Coronary artery (tissue), 2 donors: ENCODE measurements around the gene S1PR3.

Source experiments
- DNase-seq: peaks from one replicate; pipeline ENCODE4 v3.0.0-alpha.2; 2017; ENCODE audit warnings: low spot score
- H3K27ac ChIP-seq, 2 donors: fragments of 200-600 bp; sonication (generic); one replicate each; pipeline ENCODE4 v1.5.1; 2016 to 2019
- H3K4me3 ChIP-seq: fragments of 200-600 bp; sonication (generic); 2 replicates; pipeline ENCODE4 v1.5.1; 2016; ENCODE audit warnings: mild to moderate bottlenecking, moderate library complexity
- TF ChIP-seq, protein P1 (sequence below): fragments of 200-600 bp; sonication (generic); IDR thresholded peaks from one replicate; pipeline ENCODE4 v1.5.1; 2019; ENCODE audit warnings: antibody characterized with exemption

S1PR3 gene

DNA sequence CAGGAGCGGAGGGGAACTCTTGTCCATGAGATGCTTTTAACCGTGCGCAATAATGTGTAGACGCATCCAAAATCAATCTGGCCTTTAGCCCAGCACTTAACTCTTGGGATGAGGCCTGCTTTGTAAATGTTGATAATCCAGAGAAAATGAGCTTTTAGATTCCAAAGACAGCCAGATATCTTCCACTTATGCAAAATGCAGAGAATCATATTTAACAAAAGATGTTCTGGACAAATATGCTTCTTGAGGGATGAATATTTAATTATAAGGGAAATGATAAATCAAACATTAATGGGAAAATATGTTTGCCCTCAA, 5.6 kb downstream of the S1PR3 start:
- TF ChIP-seq, protein P1, sequence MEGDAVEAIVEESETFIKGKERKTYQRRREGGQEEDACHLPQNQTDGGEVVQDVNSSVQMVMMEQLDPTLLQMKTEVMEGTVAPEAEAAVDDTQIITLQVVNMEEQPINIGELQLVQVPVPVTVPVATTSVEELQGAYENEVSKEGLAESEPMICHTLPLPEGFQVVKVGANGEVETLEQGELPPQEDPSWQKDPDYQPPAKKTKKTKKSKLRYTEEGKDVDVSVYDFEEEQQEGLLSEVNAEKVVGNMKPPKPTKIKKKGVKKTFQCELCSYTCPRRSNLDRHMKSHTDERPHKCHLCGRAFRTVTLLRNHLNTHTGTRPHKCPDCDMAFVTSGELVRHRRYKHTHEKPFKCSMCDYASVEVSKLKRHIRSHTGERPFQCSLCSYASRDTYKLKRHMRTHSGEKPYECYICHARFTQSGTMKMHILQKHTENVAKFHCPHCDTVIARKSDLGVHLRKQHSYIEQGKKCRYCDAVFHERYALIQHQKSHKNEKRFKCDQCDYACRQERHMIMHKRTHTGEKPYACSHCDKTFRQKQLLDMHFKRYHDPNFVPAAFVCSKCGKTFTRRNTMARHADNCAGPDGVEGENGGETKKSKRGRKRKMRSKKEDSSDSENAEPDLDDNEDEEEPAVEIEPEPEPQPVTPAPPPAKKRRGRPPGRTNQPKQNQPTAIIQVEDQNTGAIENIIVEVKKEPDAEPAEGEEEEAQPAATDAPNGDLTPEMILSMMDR = no peak
- no peak for DNase-seq
- Histone ChIP-seq H3K27ac (peak overlapping the region in 1 of 2 donors; percentile 57), H3K4me3 (peak overlapping the region; percentile 99)

- peak overlapping the region; percentile 68 to 70 for H3K27ac ChIP-seq
- H3K4me3 ChIP-seq = peak overlapping the region; percentile 20
- DNase-seq = peak; percentile 64
- TF ChIP-seq, protein P1 = no peak
Observed at GRCh38 chr9:88997646-88998045, 6.4 kb downstream of the S1PR3 start.

GRCh38 chr9:88998503-88998902, 7.2 kb downstream of the S1PR3 start:
- peak overlapping the region; percentile 68 to 70 for H3K27ac ChIP-seq
- H3K4me3 ChIP-seq = peak overlapping the region; percentile 21
- DNase-seq = no peak
- TF ChIP-seq, protein P1 = no peak

DNA sequence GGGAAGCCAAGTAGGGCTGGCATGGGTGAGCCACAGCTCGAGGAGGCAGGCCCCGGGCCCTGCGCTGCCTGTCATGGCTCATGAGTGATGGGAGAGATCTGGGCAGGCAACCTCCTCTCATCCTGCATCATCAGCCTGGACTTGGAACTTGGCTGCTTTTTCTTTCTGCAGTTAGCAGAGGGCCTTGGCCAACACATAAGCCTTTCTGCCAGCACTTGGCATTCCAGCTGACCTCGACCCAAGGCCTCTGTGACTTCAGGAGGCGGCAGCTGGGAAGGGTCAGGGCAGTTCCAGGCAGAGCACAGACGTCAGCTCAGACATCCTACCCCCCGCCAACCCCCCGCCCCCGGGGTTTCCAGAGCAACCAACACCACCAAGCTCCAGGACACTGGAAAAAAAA, 7.6 kb downstream of the S1PR3 start:
- peak; percentile 98 for DNase-seq
- H3K27ac ChIP-seq = peak overlapping the region; percentile 68 to 70
- H3K4me3 ChIP-seq = no peak overlapping the region
- TF ChIP-seq, protein P1 = no peak

- DNase-seq = peak; percentile 69
- no peak overlapping the region for H3K4me3 ChIP-seq
- TF ChIP-seq, protein P1 = no peak
- peak overlapping the region; percentile 68 to 70 for H3K27ac ChIP-seq
Observed at GRCh38 chr9:89000371-89000781, 9.1 kb downstream of the S1PR3 start.

GRCh38 chr9:89000973-89001916, 10.0 kb downstream of the S1PR3 start:
- Histone ChIP-seq H3K4me3 (peak overlapping the region; percentile 38), H3K27ac (peak overlapping the region; percentile 68 to 70)
- TF ChIP-seq, protein P1 = peak; percentile 62
- peak; percentile 92 for DNase-seq

DNA sequence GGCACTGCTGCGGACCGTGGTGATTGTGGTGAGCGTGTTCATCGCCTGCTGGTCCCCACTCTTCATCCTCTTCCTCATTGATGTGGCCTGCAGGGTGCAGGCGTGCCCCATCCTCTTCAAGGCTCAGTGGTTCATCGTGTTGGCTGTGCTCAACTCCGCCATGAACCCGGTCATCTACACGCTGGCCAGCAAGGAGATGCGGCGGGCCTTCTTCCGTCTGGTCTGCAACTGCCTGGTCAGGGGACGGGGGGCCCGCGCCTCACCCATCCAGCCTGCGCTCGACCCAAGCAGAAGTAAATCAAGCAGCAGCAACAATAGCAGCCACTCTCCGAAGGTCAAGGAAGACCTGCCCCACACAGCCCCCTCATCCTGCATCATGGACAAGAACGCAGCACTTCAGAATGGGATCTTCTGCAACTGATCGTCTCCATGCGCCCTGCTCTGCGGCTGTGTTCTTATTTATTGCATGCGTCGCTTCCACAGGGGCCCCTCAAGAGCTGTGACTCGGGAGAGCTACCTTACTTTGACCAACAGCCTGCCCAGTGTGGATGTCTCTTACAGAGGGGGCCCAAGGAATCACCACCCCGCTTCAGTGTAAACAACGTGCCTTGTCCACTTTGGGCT, 10.8 kb downstream of the S1PR3 start:
- Histone ChIP-seq H3K4me3 (no peak overlapping the region), H3K27ac (peak overlapping the region in 1 of 2 donors; percentile 68)
- TF ChIP-seq, protein P1 = no peak
- no peak for DNase-seq
